Measurements from ENCODE around the gene PTDSS2. TPM values are rescaled to one million over a fixed set of nuclear protein-coding genes. Genes with fewer than 3 reads are reported as not detected.

The PTDSS2 gene
- total and polyA plus RNA-seq, 2 of the 13 experiments (the other 11 are each of a cell fraction or from before 2014, with no cell fraction given): 21.7 to 26.4 TPM

DNA sequence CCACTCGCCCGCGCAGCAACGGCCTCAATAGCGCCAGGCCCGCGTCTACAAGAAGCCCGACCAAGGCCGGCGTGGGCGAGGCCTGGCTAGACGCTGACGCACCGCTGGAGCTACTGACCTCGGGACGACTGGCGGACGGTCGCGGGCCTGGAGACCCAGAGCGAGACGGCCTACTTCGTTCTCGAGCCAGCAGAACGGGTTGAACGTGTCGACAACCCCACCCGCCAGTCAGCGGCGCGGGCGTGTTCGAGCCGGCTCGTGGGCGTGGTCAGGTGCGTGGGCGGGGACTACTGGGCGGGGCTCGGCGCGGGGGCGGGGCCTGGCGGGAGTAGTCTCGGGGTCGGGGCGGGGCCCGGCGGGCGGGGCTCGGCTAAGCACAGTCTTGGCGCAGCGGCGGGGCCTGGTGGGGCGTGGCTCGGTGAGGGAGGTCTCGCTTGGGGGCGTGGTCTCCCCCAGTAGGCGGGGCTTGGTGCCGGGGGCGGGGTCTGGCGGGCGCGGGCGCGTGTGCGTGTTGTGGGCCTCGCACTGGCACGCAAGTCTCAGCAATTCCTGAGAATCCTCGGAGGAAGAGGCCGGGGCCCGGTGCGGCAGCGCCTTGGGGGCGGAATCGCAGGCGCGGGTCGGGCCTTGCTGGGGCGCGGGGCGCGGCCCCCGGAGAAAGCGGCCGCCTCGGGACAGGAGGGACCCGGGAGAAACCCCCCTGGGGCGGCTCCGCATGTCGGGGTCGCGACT lies 57.1 kb downstream of the PTDSS2 start, which contains the start of gene RNH1 (continued):
- TF ChIP-seq, protein P1, sequence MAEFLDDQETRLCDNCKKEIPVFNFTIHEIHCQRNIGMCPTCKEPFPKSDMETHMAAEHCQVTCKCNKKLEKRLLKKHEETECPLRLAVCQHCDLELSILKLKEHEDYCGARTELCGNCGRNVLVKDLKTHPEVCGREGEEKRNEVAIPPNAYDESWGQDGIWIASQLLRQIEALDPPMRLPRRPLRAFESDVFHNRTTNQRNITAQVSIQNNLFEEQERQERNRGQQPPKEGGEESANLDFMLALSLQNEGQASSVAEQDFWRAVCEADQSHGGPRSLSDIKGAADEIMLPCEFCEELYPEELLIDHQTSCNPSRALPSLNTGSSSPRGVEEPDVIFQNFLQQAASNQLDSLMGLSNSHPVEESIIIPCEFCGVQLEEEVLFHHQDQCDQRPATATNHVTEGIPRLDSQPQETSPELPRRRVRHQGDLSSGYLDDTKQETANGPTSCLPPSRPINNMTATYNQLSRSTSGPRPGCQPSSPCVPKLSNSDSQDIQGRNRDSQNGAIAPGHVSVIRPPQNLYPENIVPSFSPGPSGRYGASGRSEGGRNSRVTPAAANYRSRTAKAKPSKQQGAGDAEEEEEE (CRISPR knock-in tag; IDR thresholded peaks at IDR 0.05; ENCODE audit: borderline replicate concordance): no peak
- TF ChIP-seq HNRNPL (IDR thresholded peaks at IDR 0.05; ENCODE audit: low read depth, low read length) (no peak), ZNF160 (CRISPR knock-in tag; IDR thresholded peaks at IDR 0.05) (no peak), BRD4 (CRISPR knock-in tag; IDR thresholded peaks at IDR 0.05) (no peak; the same call in 1 of the 2 replicates), NONO (IDR thresholded peaks at IDR 0.05) (no peak), NONO (CRISPR knock-in tag; conservative IDR thresholded peaks at IDR 0.05) (peak; percentile 75), ZNF644 (CRISPR knock-in tag; IDR thresholded peaks at IDR 0.05; ENCODE audit: low read depth) (no peak), ZNF788 (CRISPR knock-in tag; IDR thresholded peaks at IDR 0.05; ENCODE audit: borderline replicate concordance) (peak; percentile 62; the same call in 1 of the 2 replicates), PAX8 (CRISPR knock-in tag; IDR thresholded peaks at IDR 0.05; ENCODE audit: borderline replicate concordance) (no peak), SAFB2 (CRISPR knock-in tag; IDR thresholded peaks at IDR 0.05; ENCODE audit: borderline replicate concordance, low read depth) (0 out of 2 replicates have a peak, but pooled peaks have one; percentile 22), CREB3 (CRISPR knock-in tag; IDR thresholded peaks at IDR 0.05) (no peak), ZBTB4 (CRISPR knock-in tag; IDR thresholded peaks at IDR 0.05; ENCODE audit: borderline replicate concordance) (no peak), KLF13 (CRISPR knock-in tag; IDR thresholded peaks at IDR 0.05) (no peak)
- TF ChIP-seq, protein P2, sequence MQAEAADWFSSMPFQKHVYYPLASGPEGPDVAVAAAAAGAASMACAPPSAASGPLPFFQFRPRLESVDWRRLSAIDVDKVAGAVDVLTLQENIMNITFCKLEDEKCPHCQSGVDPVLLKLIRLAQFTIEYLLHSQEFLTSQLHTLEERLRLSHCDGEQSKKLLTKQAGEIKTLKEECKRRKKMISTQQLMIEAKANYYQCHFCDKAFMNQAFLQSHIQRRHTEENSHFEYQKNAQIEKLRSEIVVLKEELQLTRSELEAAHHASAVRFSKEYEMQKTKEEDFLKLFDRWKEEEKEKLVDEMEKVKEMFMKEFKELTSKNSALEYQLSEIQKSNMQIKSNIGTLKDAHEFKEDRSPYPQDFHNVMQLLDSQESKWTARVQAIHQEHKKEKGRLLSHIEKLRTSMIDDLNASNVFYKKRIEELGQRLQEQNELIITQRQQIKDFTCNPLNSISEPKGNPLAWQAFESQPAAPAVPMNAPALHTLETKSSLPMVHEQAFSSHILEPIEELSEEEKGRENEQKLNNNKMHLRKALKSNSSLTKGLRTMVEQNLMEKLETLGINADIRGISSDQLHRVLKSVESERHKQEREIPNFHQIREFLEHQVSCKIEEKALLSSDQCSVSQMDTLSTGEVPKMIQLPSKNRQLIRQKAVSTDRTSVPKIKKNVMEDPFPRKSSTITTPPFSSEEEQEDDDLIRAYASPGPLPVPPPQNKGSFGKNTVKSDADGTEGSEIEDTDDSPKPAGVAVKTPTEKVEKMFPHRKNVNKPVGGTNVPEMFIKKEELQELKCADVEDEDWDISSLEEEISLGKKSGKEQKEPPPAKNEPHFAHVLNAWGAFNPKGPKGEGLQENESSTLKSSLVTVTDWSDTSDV (CRISPR knock-in tag; IDR thresholded peaks at IDR 0.05): 0 out of 2 replicates have a peak, but pooled peaks have one; percentile 33
- TF ChIP-seq, protein P3, sequence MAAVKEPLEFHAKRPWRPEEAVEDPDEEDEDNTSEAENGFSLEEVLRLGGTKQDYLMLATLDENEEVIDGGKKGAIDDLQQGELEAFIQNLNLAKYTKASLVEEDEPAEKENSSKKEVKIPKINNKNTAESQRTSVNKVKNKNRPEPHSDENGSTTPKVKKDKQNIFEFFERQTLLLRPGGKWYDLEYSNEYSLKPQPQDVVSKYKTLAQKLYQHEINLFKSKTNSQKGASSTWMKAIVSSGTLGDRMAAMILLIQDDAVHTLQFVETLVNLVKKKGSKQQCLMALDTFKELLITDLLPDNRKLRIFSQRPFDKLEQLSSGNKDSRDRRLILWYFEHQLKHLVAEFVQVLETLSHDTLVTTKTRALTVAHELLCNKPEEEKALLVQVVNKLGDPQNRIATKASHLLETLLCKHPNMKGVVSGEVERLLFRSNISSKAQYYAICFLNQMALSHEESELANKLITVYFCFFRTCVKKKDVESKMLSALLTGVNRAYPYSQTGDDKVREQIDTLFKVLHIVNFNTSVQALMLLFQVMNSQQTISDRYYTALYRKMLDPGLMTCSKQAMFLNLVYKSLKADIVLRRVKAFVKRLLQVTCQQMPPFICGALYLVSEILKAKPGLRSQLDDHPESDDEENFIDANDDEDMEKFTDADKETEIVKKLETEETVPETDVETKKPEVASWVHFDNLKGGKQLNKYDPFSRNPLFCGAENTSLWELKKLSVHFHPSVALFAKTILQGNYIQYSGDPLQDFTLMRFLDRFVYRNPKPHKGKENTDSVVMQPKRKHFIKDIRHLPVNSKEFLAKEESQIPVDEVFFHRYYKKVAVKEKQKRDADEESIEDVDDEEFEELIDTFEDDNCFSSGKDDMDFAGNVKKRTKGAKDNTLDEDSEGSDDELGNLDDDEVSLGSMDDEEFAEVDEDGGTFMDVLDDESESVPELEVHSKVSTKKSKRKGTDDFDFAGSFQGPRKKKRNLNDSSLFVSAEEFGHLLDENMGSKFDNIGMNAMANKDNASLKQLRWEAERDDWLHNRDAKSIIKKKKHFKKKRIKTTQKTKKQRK (IDR thresholded peaks at IDR 0.05; ENCODE audit: low read length): no peak
